Hepatocyte (in vitro differentiated cells): ENCODE data around the gene RUBCN. TPM values are rescaled to one million over a fixed set of nuclear protein-coding genes. Genes with fewer than 3 reads are reported as not detected.
A peak's percentile ranks its signal among the peaks of the same experiment; 100 is the strongest.

Experiments
- DNase-seq: peaks from one replicate; pipeline ENCODE4 v3.0.0-alpha.2; 2016; ENCODE audit warnings: low spot score
- H2AFZ ChIP-seq: fragments of 200-600 bp; sonication (generic); 2 replicates; pipeline ENCODE4 v1.6.0; 2016; ENCODE audit warnings: antibody characterized with exemption, mild to moderate bottlenecking
- H3K27ac ChIP-seq: fragments of 200-600 bp; sonication (generic); 2 replicates; pipeline ENCODE4 v1.5.1; 2016; ENCODE audit warnings: mild to moderate bottlenecking
- H3K27me3 ChIP-seq: fragments of 200-600 bp; sonication (generic); 2 replicates; pipeline ENCODE4 v1.6.1; 2016
- H3K36me3 ChIP-seq: fragments of 200-600 bp; sonication (generic); replicated peaks from 2 replicates; pipeline ENCODE4 v1.5.1; 2016; ENCODE audit warnings: low read depth; ENCODE audit not compliant: insufficient read depth
- H3K4me1 ChIP-seq: fragments of 200-600 bp; sonication (generic); 2 replicates; pipeline ENCODE4 v1.5.1; 2016; ENCODE audit warnings: mild to moderate bottlenecking, moderate library complexity; ENCODE audit not compliant: insufficient read depth
- H3K4me2 ChIP-seq: fragments of 200-600 bp; sonication (generic); 2 replicates; pipeline ENCODE4 v1.6.0; 2016
- H3K4me3 ChIP-seq: fragments of 200-600 bp; sonication (generic); 2 replicates; pipeline ENCODE4 v1.5.1; 2016; ENCODE audit warnings: mild to moderate bottlenecking
- H3K79me2 ChIP-seq: fragments of 200-600 bp; sonication (generic); 2 replicates; pipeline ENCODE4 v1.6.0; 2017; ENCODE audit warnings: mild to moderate bottlenecking
- H3K9me2 ChIP-seq: fragments of 200-600 bp; sonication (generic); replicated peaks from 2 replicates; pipeline ENCODE4 v1.6.0; 2017; ENCODE audit warnings: mild to moderate bottlenecking; ENCODE audit not compliant: insufficient read depth
- H3K9me3 ChIP-seq: fragments of 200-600 bp; sonication (generic); 2 replicates; pipeline ENCODE4 v1.5.1; 2016; ENCODE audit warnings: low read depth, mild to moderate bottlenecking
- H4K20me1 ChIP-seq: fragments of 200-600 bp; sonication (generic); 2 replicates; pipeline ENCODE4 v1.6.0; 2016; ENCODE audit warnings: mild to moderate bottlenecking; ENCODE audit not compliant: insufficient read depth, poor library complexity, severe bottlenecking
- EZH2 ChIP-seq: fragments of 200-600 bp; sonication (generic); IDR thresholded peaks from 2 replicates; pipeline ENCODE4 v1.6.1; 2016; ENCODE audit warnings: antibody characterized with exemption, mild to moderate bottlenecking, borderline replicate concordance
- EZH2phosphoT487 ChIP-seq: fragments of 200-600 bp; sonication (generic); IDR thresholded peaks from one replicate; pipeline ENCODE4 v1.6.1; 2018; ENCODE audit warnings: antibody characterized with exemption, mild to moderate bottlenecking, low read depth, moderate library complexity; ENCODE audit not compliant: unreplicated experiment, severe bottlenecking
- WGBS: methylation state at CpG from one replicate; pipeline ENCODE4 v1.1.6; 2016; ENCODE audit warnings: low lambda C conversion rate; ENCODE audit errors: missing lambda C conversion rate; 5-methylcytosine and 5-hydroxymethylcytosine counted together
- polyA plus RNA-seq: library from polyadenylated mRNA; unstranded; fragments of >200 nt; fragmentation: Nextera tagmentation; extraction: Ambion mirVana; gene quantifications from 2 replicates; pipeline ENCODE4 v1.2.1, GENCODE V29; 2016
- total RNA-seq: library from RNA; depleted of rRNA; stranded (reverse); fragments of >200 nt; gene quantifications from 2 replicates; pipeline ENCODE4 v1.2.3, GENCODE V29; 2014
- TF ChIP-seq, protein P1 (sequence below): fragments of 200-600 bp; sonication (generic); IDR thresholded peaks from 2 replicates; pipeline ENCODE4 v1.5.1; 2016; ENCODE audit warnings: antibody characterized with exemption, mild to moderate bottlenecking; ENCODE audit not compliant: poor library complexity

The RUBCN gene
- total RNA-seq (7.2 and 8.5 TPM in 2 replicates), polyA plus RNA-seq (11.0 and 12.8 TPM in 2 replicates)

DNA sequence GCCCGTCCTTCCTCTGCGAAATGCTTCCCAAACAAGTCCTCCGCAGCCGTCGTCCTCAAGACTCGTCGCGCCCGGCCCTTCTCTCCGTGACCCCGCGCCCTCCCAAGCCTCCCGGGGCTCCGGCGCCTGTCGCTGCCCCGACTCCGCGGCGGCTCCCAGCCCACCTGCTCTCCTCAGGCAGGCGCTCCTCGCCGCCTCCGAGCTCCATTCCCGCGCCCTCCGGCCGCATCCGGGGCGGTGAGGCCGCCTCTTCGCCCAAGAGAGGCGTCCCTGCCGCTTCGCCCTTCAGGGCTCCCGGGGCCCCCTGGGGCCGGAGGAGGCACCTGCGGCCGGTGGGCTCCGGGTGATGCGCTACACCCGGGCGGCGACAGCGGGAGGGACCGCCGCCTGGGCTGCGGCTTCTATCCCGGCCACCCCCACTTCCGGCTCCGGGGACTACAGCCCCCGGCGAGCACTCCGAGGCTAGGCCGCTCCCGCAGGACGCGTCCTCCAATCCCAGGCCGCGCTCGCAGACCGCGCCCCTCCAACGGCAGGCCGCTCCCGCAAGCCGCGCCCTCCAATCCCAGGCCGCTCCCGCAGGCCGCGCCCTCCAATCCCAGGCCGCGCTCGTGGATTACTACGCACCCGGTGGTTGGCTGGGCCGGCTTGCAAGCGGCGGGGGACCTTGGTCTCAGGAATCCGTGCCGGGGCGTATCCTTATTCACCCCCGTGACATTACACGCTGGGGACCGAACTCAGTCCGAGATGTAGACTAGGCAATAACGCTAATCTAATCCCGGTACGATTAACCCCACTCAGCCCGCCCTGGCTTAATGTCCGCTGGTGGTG, at the start of gene RUBCN:
RUBCN (minus strand) TSS at position 414 of the 828 bp plus-strand sequence; CDS start at position 229, 185 bp downstream.
- peaks cover 6% of the 10 kb centered on the region for H3K4me1 ChIP-seq
- peak within 1 kb of the TSS; percentile 96 for H3K4me2 ChIP-seq
- H3K27me3 ChIP-seq: no peaks in the 10 kb centered on the region
- peak within 1 kb of the TSS; percentile 79 for H3K27ac ChIP-seq
- H4K20me1 ChIP-seq: no peaks in the 10 kb centered on the region
- DNase-seq: peak; percentile 98
- peak within 1 kb of the TSS; percentile 56 for H3K4me3 ChIP-seq
- H3K9me3 ChIP-seq: no peaks in the 10 kb centered on the region
- WGBS: 1% methylated on average over 79 of the region's 92 CpGs
- H3K79me2 ChIP-seq: peaks cover 30% of the 10 kb centered on the region
- H3K36me3 ChIP-seq: no peaks in the 10 kb centered on the region
- peak within 1 kb of the TSS; percentile 63 for H2AFZ ChIP-seq
- no peaks in the 10 kb centered on the region for H3K9me2 ChIP-seq
- TF ChIP-seq EZH2phosphoT487 (no peak), EZH2 (no peak)
- TF ChIP-seq, protein P1, sequence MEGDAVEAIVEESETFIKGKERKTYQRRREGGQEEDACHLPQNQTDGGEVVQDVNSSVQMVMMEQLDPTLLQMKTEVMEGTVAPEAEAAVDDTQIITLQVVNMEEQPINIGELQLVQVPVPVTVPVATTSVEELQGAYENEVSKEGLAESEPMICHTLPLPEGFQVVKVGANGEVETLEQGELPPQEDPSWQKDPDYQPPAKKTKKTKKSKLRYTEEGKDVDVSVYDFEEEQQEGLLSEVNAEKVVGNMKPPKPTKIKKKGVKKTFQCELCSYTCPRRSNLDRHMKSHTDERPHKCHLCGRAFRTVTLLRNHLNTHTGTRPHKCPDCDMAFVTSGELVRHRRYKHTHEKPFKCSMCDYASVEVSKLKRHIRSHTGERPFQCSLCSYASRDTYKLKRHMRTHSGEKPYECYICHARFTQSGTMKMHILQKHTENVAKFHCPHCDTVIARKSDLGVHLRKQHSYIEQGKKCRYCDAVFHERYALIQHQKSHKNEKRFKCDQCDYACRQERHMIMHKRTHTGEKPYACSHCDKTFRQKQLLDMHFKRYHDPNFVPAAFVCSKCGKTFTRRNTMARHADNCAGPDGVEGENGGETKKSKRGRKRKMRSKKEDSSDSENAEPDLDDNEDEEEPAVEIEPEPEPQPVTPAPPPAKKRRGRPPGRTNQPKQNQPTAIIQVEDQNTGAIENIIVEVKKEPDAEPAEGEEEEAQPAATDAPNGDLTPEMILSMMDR: no peak

- no peaks in the 10 kb centered on the region for H3K27me3 ChIP-seq
- H3K36me3 ChIP-seq: no peaks in the 10 kb centered on the region
- H3K9me2 ChIP-seq: no peaks in the 10 kb centered on the region
- TF ChIP-seq EZH2 (no peak), EZH2phosphoT487 (no peak)
- TF ChIP-seq, protein P1: no peak
- H3K79me2 ChIP-seq: no peaks in the 10 kb centered on the region
- no peaks in the 10 kb centered on the region for H4K20me1 ChIP-seq
- H3K4me2 ChIP-seq: no peak overlapping the region
- H3K4me1 ChIP-seq: no peaks in the 10 kb centered on the region
- H2AFZ ChIP-seq: no peak overlapping the region
- WGBS: 96% methylated on average over 7 of the region's 7 CpGs
- no peak overlapping the region for H3K27ac ChIP-seq
- no peak overlapping the region for H3K4me3 ChIP-seq
- H3K9me3 ChIP-seq: no peaks in the 10 kb centered on the region
- DNase-seq: no peak
These were observed 47.4 kb upstream of the RUBCN start for GRCh38 chr3:197784019-197784585.

- H3K79me2 ChIP-seq: no peaks in the 10 kb centered on the region
- H2AFZ ChIP-seq: no peak overlapping the region
- H3K27me3 ChIP-seq: no peaks in the 10 kb centered on the region
- H3K36me3 ChIP-seq: no peaks in the 10 kb centered on the region
- H3K4me3 ChIP-seq: no peak overlapping the region
- DNase-seq: no peak
- TF ChIP-seq, protein P1: no peak
- TF ChIP-seq EZH2phosphoT487 (no peak), EZH2 (no peak)
- no peaks in the 10 kb centered on the region for H4K20me1 ChIP-seq
- no peaks in the 10 kb centered on the region for H3K9me2 ChIP-seq
- H3K4me1 ChIP-seq: no peaks in the 10 kb centered on the region
- no peak overlapping the region for H3K4me2 ChIP-seq
- no peaks in the 10 kb centered on the region for H3K9me3 ChIP-seq
- no peak overlapping the region for H3K27ac ChIP-seq
- WGBS: 93% methylated on average over 4 of the region's 4 CpGs
These were observed 45.5 kb upstream of the RUBCN start for GRCh38 chr3:197782230-197782629.
